Measurements from ENCODE around the gene C22orf23.
"Not testable (repeated sequence)": the region's sequence is repeated elsewhere in the genome, so short reads cannot be mapped to it uniquely, and the experiment has no call there.

The C22orf23 gene

DNA sequence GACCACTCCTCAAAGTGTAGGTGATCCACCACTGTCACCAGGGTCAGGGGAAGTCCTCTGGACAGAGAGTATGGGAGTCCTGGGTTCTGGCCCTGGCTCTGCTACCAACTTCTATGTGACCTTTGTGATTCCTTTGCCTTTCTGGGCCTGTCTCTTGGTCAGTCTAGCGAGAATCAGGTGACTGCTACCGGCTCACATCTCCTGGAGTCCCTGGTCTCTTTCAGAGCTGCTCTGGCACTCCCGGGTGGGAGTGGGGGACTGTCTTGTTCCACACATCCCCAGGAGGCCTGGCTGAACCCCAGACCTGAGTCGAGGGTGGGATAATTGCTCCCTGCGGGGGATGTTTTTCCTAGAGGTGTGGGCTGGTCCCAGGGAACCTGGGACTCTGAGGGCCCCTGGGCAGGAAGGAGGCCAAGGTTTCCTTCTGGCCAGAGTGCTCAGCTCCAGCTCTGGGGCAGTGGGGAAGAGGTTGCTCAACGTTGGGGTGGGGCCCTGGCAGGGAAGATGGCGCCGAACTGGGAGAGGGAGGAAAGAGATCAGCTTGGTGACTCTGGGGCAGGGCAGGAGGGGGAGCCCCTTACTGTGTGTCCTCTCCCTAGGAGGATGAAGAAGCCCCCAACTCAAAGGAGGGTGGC is 28.9 kb upstream of the C22orf23 start:
- DNase-seq, result no peak

DNA sequence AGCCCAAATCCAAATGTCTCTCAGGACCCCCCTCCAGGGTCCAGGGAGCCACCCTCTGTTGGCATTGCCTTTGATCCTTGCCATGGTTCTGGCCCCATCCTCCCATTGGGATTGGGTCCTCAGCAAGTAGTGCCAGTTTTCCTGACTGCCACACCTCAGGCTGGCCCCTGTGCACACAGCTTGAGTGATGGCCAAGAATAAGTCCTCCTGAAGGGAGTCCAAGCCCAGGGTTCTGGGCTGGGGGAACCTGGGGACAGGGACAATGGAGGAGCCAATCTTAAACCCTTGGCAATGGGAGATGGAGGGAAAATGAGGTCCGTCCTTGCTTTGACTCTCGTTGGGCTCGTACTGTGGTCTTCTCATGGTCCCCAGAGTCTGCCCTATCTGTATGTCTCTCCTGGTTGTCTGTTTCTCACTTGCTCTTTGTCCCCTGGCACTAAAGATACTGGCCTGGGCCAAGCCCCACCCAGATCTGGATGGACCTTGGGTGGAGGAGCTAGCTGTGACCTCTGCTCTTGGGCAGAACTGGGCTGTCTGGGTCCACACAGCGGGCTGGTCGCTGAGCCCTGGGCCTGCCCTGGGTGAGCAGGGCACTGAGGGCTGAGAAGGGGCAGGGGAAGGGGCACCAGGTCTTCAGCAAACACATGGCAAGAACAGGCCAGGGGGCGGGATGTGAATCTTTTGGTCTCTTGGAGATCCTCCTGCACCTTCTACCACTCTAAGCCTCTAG is 28.0 kb upstream of the C22orf23 start:
- DNase-seq, result no peak

DNA sequence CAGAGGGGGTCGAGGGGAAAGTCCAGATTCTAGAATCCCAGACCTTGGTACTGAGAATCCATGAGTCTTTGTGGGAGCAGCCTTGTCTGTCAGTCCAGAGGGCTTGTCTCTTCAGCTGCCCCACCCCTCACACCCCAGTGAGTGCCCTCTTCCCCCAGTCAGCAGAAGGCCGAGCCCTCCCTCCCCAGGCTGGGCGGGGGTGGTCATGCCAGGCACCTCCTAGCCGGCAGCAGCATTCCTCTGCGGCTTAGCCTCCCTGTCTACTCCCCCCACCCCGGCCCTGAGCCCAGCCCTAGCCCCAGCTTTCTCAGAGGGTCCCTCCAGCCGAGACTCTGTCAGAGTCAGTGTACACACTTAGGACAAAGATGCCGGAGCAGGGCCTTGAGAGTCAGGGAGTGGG is 26.4 kb upstream of the C22orf23 start:
- DNase-seq, result no peak

DNA sequence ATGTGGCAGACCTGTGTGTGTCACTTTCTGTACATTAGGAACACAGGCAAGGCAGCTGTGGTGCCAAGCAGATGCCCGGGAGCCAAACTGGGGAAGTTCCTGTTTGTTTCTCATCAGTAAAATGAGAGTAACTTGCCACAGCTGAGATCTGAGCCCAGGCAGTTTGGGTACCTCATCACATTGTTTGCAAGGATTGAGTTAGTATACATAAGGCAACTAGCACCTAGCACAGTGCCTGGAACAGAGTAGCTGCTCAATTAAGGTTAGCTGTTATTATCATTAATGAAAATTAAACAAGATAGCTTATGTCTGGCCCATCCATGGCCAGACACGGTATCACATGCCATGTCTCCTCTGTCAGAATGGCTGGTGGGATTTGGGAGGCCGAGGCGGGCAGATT is 23.1 kb upstream of the C22orf23 start:
- no peak for DNase-seq

DNA sequence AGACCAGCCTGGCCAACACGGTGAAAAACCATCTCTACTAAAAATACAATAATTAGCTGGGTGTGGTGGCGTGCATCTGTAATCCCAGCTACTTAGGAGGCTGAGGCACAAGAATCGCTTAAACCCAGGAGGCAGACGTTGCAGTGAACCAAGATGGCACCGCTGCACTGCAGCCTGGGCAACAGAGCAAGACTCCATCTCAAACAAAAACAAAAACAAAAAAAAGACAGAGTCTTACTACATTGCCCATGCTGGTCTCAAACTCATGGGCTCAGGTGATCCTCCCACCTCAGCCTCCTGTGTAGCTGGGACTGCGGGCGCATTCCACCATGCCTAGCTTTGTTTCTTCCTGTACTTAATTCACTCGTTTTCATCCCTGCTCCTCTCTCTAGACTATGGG is 22.6 kb upstream of the C22orf23 start:
- not testable (repeated sequence) for DNase-seq

DNA sequence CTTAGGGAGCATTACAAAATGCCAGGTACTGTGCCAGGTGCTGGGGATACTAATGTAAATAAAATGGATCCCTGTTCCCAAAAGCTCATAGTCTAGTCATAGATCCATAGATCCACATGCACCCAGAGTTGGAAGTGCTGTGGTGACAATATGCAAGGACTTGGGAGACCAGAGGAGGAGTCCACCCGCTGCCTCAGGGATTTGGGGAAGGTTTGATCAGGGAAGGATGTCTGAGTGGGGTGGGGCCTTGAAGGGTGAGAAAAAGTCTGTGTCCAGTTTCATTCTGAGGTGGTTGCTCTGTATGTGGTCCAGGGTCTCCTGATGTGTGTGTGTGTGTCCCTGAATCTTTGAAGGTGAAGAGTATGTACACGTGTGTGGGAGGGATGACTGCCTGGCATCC is 21.8 kb upstream of the C22orf23 start:
- DNase-seq, result no peak

DNA sequence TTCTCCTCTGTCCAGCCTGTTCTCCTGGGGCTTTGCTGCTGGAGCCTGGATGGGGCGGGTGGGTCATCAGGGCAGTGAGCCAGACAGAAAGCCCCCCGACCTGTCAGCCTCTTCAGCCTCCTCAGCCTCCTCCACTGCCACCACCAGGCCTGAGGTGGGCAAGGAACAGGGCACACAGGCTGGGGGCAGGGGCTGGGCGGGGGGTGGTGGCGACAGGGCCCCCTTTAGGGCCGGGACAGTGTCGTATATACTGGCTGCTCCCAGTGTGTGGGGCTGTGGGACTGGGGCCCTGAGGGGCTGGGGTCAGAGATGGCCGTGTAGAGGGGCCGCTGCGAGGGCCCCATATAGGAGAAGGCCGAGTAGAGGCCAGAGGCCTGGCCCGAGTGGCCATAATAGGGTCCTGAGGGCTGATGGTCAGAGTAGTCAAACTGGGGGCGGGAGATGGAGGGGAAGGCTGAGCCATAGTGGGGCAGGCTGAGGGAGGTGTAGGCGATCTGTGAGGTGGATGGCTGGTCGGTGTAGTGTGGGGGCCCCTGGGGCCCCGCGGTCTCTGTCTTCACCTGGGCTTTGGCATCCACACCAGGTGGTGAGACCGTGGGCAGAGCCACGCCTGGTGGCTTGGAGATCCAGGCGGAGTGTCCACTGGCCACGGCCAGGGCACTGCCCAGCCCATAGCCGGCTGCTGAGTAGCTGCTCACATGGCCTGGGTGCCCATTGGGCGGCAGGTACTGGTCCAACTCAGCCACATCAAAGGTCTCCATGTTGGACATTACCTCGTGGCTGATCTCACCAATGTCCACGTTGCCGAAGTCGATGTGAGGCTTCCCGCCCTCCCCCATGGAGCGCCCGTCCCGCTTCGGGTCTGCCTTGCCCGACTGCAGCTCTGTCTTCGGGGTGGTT is 20.1 kb upstream of the C22orf23 start:
- no peak for DNase-seq

DNA sequence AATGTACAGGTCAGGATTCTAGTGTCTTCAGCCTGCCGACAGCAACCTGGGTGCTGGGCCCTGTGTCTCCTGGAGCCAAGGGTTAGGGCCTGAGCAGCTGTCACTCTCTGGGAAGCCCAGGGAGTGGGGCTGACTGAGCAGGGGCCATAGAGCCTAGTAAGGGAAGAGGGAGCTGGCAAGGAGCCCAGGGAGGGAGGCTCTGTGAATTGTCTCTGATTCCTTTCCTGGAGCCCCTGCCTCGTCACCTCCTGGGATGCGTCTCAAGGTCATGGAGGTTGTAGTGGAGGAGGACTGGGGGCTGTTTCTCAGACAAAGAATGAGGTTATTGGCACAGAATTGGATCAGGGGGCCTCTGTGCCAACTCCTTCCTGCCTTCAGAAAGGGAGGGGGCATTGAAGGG is 19.1 kb upstream of the C22orf23 start:
- no peak for DNase-seq

DNA sequence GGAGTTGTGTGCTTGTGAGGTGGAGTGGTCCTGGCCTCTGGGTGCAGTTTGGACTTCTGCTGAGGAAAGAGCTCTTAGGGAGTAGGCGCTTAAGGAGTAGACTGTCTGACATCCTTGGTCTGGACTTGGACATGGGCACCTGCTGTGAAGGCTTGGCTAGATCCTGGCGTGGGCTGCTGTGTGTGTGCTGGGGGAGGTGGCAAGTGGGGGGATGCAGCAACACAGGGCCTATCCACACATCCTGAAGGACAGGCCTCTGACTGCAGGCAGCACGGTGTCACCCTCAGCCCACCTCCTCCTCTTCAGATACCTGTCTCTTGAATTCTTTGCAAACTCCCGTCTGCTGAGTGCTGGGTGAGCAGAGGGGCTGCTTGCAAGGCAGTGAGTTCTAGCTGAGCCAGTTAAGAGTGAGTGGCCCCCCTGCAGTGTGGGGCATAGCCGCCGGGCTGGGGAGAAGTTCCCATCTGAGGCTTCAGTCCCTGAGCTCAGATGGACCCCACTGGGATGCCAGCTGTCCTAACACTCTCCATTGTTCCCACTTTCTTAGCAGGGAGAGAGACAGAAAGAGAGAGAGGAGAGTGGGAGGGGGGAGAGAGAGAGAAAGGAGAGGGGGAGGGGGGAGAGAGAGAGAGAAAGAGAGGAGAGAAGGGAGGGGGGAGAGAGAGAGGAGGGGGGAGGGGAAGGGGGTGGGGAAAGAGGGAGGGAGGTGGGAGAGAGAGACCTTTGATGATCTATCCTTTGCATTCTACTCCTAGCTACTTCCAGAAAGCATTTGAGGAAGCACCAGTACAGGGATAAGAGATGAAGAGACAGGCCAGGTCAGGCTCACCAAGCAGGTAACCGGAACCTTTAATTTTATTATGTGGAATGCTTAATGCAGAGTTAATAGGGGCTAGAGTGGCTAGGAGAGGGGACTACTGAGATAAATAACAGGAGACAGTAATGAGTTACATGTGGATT is 18.4 kb upstream of the C22orf23 start:
- no peak for DNase-seq

DNA sequence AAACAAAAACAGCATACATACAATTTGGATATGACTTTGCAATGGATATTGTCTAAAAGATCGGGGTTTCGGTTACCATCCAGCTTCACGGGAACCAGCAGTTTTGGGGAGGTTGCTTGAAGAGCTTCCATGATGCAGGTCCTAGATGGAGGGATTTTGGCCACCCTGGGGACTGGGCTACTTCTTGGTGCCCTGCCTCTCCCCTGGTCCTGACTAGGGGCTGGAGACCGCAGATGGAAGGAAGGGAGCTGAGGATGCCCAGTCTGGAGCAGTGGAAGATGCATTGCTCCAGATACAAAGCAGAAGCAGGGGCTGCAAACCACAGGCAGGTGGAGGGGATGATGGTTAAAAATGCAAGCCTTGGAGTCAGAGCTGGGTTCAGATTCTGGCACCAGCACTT is 17.5 kb upstream of the C22orf23 start:
- DNase-seq, result no peak

DNA sequence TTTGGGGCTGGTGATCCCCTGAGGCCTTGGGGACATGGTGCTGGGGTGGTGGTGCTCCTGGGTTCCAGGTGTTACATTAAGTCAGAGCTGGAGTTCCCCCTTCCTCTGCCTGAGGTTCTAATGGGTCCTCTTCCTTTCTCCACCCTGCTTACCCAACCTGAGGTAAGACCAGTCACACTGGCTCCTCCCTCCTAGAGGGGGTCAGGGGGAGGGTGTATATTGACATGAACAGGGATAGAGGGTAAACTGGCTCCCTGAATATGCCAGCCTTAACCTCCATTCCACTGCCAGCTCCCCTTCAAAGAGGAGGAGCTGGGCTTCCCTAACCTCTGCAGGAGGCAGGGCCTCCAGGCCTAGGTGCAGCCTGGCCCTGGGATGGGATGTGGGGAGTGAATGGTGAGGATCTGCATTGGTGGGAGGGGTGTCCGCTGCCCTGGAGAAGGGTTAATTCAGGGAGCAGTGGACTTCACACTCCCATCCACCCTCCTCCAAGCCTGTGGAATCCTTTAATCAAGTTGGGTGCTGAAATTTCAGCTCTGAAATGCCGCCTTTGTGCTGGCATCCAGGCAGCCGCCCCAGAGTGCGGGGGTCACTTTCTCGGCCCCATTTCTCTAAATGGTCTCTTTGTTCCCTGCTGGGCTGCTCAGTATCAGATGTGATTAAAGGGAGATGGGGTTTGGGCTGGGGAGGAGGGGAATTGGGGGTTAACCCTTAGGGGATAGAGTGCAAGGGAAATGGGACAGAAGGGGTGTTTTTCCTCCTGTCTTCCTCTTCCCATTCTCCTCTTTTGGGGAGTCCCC is 15.3 kb upstream of the C22orf23 start:
- no peak for DNase-seq

DNA sequence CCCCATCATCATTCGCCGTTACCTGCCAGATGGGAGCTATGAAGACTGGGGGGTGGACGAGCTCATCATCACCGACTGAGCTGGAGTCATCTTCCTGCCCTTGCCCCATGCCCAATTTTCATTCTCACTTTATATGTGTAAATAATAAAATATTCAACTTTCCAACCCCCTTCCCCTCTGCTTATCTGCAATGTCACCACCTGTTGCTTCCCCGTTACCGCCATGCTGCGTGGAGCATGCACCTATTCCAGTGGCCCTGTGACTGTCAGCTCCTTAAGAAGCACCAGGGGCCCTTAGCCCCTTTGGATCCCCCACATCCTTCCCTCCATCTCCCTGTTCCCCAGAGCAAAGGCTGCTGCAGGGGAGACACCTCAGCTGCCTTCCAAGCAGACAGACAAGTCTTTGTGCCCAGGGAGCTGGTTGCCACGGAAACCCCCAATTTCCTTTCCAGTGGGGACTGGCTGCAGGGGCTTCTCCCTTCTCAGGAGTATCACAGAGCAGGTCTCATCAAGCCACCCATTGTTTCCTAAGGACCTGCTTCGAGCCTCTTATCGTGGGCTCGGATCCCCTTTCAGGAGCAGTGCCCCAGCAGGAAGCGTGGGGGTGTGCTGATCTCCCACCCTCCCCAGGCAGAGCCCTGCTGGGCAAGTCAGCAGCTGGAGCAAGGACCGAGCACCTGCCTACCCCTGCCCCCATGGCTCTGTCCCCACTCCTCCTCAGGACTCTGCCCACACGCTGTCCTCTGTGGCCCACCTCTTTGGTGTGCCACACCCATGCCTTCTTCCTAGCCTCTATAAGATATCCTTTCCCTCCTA is 14.4 kb upstream of the C22orf23 start:
- DNase-seq, result no peak

DNA sequence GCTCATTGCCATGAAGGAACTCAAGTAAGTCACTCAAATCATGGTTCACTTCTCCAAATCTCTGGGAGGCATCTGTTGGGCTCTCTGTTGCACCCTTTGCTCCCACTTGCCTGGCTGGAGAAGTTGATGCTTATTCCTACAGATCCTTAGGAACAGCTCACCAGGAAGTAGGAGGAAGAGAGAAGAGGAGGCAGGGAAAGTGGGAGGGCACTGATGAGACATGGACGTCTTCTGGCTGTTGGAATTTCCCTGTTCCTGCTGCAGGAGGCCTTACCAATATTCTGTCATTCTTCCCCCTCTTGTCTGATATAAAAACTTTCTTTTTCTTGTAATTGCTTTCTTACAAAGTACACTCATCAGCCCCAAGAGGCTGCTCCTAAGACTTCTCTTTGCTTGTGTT is 13.7 kb upstream of the C22orf23 start:
- DNase-seq, result no peak

DNA sequence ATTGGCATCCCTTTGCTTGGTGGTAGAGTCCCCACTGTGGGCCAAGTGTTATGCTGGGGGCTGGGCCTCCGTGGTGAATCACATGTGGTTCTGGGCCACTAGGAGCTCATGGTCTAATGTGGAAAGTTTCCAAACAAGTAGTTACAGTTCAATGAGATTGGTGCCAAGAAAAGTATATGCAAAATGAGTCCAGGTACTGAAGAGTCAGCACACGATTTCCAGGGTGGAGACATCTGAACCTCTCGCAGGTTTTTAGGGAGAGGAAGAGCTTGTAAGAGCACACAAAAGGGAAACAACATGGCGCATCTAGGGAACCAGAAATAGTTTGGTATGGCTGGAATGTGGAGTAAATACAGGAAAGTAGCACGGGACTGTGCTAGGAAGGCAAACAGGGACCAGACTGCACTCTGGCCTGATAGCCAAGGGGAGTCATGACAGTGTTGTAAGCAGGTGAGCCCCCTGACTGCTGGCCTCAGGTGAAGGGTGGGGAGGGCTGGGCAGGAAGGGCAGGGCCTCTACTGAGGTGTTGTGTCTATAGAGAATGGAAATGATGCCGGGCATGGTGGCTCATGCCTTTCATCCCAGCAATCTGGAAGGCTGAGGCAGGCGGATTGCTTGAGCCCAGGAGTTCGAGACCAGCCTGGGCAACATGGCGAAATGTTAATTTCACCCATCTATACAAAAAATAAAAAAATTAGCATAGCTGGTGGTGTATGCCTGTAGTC is 12.7 kb upstream of the C22orf23 start:
- no peak for DNase-seq

DNA sequence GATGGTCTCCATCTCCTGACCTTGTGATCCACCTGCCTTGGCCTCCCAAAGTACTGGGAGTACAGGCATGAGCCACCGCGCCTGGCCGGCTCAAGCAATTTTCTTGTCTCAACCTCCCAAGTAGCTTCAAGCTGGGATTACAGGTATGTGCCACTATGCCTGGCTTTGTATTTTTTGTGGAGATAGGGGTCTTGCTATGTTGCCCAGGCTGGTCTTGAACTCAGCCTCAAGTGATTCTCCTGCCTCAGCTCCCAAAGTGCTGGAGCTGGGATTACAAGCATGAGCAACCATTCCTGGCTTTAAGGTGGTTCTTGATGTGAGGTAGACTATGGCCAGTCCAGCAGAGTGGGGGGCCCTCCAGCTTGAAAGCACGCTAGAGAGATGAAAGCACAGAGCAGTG is 7.7 kb upstream of the C22orf23 start:
- no peak for DNase-seq

DNA sequence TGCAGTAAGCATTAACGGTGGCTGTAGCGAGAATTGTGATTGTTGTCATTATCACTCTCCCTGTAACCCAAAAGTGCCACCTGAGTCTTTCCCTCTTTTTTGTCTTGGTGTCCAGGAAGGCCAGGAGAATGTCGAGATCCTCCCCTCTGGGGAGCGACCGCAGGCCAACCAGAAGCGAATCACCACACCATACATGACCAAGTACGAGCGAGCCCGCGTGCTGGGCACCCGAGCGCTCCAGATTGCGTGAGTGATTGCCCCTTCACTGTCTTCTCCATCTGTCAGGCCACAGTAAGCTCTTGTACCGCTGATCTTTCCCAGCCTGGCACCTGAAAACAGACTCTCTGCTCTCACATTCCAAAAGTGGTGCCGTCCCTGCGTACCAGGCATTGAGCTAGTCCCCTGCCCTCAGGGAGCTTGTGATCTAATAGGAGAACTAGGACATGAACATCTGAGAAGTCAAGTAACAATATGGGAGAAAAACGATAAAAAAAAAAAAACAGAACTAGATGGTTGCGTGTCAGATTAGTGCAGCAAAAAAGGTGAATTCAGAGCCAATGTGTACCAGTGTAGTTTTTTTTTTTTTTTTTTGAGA is 5.9 kb upstream of the C22orf23 start:
- no peak for DNase-seq

DNA sequence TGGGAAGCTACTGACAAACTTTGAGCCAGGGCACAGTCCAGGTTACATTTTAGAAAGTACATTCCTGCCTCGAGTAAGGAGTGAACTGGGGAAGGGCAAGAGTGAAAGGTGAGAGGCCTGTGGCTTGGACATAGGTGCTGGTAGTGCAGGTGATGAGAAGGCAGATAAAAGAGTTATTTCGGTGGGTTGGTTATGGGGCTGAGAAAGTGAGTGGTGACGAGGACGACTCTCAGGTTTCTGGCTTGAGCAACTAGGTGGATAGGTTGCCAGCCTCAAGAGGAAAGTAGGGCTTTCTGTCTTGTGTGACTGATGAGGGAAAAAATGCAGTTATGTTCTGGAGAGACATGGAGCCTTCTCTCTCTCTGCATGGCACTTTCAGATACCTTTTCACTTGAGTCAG is 3.8 kb upstream of the C22orf23 start:
- no peak for DNase-seq

DNA sequence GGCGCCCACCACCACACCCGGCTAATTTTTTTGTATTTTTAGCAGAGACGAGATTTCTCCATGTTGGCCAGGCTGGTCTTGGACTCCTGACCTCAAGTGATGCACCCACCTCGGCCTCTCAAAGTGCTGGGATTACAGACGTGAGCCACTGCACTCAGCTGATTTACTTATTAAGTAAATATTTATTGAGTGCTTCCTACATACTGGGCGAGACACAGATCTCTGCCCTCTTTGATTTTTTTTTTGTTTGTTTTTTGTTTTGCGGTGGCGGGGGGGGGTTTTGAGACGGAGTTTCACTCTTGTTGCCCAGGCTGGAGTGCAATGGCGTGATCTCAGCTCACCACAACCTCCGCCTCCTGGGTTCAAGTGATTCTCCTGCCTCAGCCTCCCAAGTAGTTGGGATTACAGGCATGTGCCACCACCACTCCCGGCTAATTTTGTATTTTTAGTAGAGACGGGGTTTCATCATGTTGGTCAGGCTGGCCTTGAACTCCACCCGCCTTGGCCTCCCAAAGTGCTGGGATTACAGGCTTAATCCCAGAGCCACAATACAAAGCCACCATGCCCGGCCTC is 2.5 kb upstream of the C22orf23 start:
- DNase-seq, result not testable (repeated sequence)

DNA sequence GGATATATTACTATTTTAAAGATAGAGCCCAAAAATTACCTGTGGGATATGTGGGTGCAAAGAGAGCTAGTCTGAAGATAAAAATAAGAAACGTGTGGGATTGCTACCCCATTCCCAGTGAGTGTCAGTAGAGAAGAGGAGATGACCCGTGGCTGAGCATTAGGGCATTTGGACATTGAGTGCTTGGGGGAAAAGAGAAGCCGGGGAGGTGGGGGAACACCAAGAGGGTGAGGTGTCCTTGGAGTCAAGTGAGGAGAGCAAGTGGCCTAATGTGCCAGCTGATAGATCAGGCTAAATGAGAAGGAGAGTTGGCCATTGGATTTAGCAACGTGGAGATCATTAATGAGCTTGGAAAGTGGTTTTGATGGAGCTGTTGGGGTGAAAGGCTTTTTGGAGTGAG is 1.3 kb upstream of the C22orf23 start:
- DNase-seq, result no peak
